Stimulated activated CD8-positive, alpha-beta memory T cell treated with anti-CD3 and anti-CD28 coated beads, Interleukin-7, amount 100 ng/mL, for 24 hours (primary cell): ENCODE measurements around the gene FBXW9.
"Not testable (repeated sequence)": the region's sequence is repeated elsewhere in the genome, so short reads cannot be mapped to it uniquely, and the experiment has no call there.

ENCODE experiments used
- DNase-seq: peaks from one replicate; pipeline ENCODE4 v3.0.0-alpha.2; 2020; ENCODE audit warnings: low read depth

The FBXW9 gene

GRCh38 chr19:12656899-12657571, 39.4 kb downstream of the FBXW9 start:
- DNase-seq = no peak

- DNase-seq = no peak
Measured at GRCh38 chr19:12655546-12655945, 40.9 kb downstream of the FBXW9 start.

DNA sequence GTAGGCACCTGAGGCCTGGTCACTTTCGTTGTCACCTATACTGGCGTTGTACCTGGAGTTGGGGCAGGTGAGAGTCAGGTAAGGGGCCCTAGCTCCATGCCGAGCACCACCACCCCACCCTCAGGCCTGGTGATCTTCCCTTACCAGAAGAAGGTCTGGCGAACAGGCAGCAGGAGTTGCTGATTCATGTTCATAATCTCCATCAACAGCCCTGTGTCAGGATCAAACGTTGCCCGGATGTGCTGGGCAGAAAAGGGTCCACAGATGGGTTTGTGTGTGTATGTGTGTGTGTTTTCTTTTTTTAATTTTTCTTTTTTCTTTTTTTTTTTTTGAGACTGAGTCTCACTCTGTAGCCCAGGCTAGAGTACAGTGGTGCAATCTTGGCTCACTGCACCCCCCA, 44.2 kb downstream of the FBXW9 start:
- DNase-seq = no peak

- no peak for DNase-seq
Measured at GRCh38 chr19:12649941-12650340, 46.5 kb downstream of the FBXW9 start.

GRCh38 chr19:12648088-12648487, 48.3 kb downstream of the FBXW9 start:
- no peak for DNase-seq

DNA sequence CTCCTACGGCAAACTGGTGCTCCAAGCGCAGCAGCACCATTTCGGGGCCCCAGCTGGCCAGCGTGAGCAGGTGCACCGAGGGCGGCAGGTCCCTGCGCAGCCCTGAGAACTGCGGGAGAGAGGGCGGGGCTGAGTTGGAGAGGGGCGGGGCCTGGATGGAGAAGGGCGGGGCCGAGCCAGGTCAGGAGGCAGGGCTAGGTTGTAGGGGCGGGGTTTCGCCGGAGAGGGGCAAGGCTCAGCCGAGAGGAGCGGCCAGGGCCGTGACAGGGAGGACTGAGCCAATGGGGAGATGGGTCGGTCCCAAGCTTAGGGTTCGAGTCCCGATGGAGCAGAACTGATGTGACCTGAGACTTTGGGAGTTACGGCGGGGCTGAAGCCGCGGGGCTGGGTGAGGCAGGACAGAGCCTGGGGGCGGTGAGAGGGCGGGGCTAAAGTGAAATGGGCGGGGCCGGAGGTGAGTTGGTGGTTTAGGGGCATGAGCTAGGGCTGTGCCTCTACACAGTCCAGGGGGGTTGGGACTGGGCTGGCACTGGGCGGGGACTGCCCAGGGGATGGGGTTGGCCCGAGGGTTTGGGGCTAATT, 48.9 kb downstream of the FBXW9 start:
- DNase-seq = no peak

DNA sequence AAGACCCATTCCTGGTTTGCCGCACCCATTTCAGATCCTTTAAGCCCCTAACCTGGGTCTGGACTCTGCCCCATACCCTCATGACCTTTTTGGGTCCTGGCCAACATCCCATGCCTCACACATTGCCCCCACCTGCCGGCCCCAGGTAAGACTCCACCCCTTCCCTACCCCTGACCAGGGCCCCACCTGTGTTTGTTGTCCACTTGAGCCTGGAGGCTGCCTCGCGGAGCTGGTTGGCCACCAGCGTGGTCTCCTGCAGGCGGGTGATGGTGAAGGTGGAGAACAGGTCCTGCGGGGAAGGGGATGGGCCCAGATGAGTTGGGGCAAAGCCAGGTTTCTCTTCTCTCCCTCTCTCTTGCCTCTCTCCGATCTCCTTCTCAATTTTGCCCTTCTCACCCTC, 49.4 kb downstream of the FBXW9 start:
- no peak for DNase-seq

DNA sequence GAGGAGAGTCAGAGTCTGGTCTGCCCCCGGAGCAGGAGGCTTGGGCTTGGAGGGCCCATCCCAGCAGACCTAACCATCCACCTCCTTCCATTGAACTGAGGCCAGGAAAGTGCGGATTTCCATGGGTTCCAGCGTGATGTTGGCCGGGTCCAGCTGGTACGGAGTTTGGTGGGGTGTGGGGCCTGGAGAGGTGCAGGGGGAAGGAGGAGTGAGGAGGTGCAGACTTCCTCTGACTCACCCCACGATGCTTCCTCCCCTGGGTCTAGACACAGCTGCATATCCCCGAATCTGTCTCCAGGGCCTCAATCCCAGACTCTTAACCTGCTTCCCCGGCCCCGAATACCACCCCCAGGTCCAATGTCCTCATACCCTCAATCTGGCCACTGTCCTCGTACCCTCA, 49.9 kb downstream of the FBXW9 start:
- DNase-seq = no peak

GRCh38 chr19:12643716-12644115, 52.7 kb downstream of the FBXW9 start:
- DNase-seq = not testable (repeated sequence)

- no peak for DNase-seq
Measured at GRCh38 chr19:12642506-12642905, 53.9 kb downstream of the FBXW9 start.

DNA sequence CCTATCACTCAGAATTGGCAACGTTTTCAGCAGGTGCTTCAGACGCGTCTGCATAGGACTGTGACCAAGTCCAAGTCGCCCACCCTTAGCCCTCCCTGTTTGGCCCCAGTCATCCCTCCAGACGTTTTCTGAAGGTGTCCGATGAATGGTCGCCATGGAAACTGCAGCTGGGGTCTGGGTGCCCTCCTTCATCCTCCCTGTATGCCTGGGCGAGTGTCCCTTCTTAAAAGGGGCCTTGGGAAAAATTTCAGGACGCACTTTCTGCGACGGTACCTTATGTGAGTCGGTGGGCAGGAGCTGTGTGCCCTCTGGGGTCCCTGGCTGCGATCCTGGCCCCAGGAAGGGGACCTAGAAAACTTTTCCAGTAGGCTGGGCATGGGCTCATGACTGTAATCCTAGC, 55.0 kb downstream of the FBXW9 start:
- DNase-seq = no peak

GRCh38 chr19:12639901-12640613, 56.4 kb downstream of the FBXW9 start:
- peak; percentile 74 for DNase-seq
